PC-3 (cell line): ENCODE data around the gene NEGR1. TPM values are rescaled to one million over a fixed set of nuclear protein-coding genes. Genes with fewer than 3 reads are reported as not detected.

Source experiments
- ATAC-seq: fragments of 200-7000 bp; cut with Tn5 transposase; 2 replicates; pipeline ENCODE4 v1.9.1; 2020; ENCODE audit warnings: mild to moderate bottlenecking, moderate library complexity
- BruUV-seq: library from RNA; stranded (reverse); fragments of 400-500 nt; replicated peaks from 2 replicates; lab custom pipeline; 2021; lab: Mats Ljungman, UMichigan
- CTCF ChIA-PET: fragments of 300-600 bp; sonication (Branson Sonifier 250); formaldehyde crosslinking; loops from one replicate; lab custom pipeline; 2022; ENCODE audit warnings: antibody characterized with exemption; lab: Charles Lee
- POLR2A ChIA-PET: fragments of 300-600 bp; sonication (Branson Sonifier 250); formaldehyde crosslinking; loops from one replicate; lab custom pipeline; 2022; ENCODE audit warnings: antibody characterized with exemption; ENCODE audit not compliant: unreplicated experiment; lab: Charles Lee
- DNase-seq: peaks from one replicate; pipeline ENCODE4 v3.0.0-alpha.2; 2015
- H2AFZ ChIP-seq: fragments of 300-600 bp; sonication (generic); 2 replicates; pipeline ENCODE4 v1.6.0; 2016; ENCODE audit warnings: antibody characterized with exemption, low read length
- H3F3A ChIP-seq: fragments of 300-600 bp; sonication (generic); one replicate; pipeline ENCODE4 v1.6.0; 2017; ENCODE audit warnings: antibody characterized with exemption, low read length, control low read depth, mild to moderate bottlenecking; ENCODE audit not compliant: unreplicated experiment
- H3K27ac ChIP-seq: fragments of 300-600 bp; sonication (generic); 2 replicates; pipeline ENCODE4 v1.5.1; 2016; ENCODE audit warnings: mild to moderate bottlenecking, low read length
- H3K27me3 ChIP-seq: fragments of 300-600 bp; sonication (generic); 2 replicates; pipeline ENCODE4 v1.6.1; 2016; ENCODE audit warnings: low read length, mixed read lengths
- H3K36me3 ChIP-seq: fragments of 300-600 bp; sonication (generic); 2 replicates; pipeline ENCODE4 v1.6.1; 2016; ENCODE audit warnings: low read depth, mixed run types, low read length, mixed read lengths
- H3K4me1 ChIP-seq: fragments of 300-600 bp; sonication (generic); 2 replicates; pipeline ENCODE4 v1.5.1; 2016; ENCODE audit warnings: low read length; ENCODE audit not compliant: insufficient read depth
- H3K4me2 ChIP-seq: fragments of 300-600 bp; sonication (generic); 2 replicates; pipeline ENCODE4 v1.6.0; 2016; ENCODE audit warnings: low read length
- H3K4me3 ChIP-seq: fragments of 300-600 bp; sonication (generic); 2 replicates; pipeline ENCODE4 v1.5.1; 2016; ENCODE audit warnings: mild to moderate bottlenecking, low read length, mixed read lengths
- H3K79me2 ChIP-seq: fragments of 300-600 bp; sonication (generic); 2 replicates; pipeline ENCODE4 v1.6.1; 2017; ENCODE audit warnings: low read length, mixed read lengths
- H3K9ac ChIP-seq: fragments of 300-600 bp; sonication (generic); 2 replicates; pipeline ENCODE4 v1.6.0; 2016; ENCODE audit warnings: mild to moderate bottlenecking, low read length
- H3K9me2 ChIP-seq: fragments of 300-600 bp; sonication (generic); replicated peaks from 2 replicates; pipeline ENCODE4 v1.6.1; 2016; ENCODE audit warnings: mixed run types, low read length, mixed read lengths
- H3K9me3 ChIP-seq: fragments of 300-600 bp; sonication (generic); 2 replicates; pipeline ENCODE4 v1.6.1; 2016; ENCODE audit warnings: low read length, mixed read lengths
- H4K20me1 ChIP-seq: fragments of 300-600 bp; sonication (generic); 2 replicates; pipeline ENCODE4 v1.6.1; 2016; ENCODE audit warnings: low read length, mixed read lengths
- EZH2 ChIP-seq: fragments of 300-600 bp; sonication (generic); IDR thresholded peaks from one replicate; pipeline ENCODE4 v1.6.1; 2017; ENCODE audit warnings: antibody characterized with exemption, mild to moderate bottlenecking, low read length; ENCODE audit not compliant: unreplicated experiment
- EZH2phosphoT487 ChIP-seq: fragments of 300-600 bp; sonication (generic); IDR thresholded peaks from 2 replicates; pipeline ENCODE4 v1.6.1; 2018; ENCODE audit warnings: mild to moderate bottlenecking, antibody characterized with exemption, low read length, borderline replicate concordance
- intact Hi-C: fragments of 100-400 bp; cut with micrococcal nuclease; formaldehyde crosslinking; loops from 2 replicates; pipeline ENCODE4 v1.9.0; 2023
- total RNA-seq: library from RNA; depleted of rRNA; stranded (reverse); fragments of >200 nt; gene quantifications from 2 replicates; pipeline ENCODE4 v1.2.3, GENCODE V29; 2014
- TF ChIP-seq, protein P1 (sequence below): fragments of 300-600 bp; sonication (generic); conservative IDR thresholded peaks from 2 replicates; pipeline ENCODE4 v1.5.1; 2017; ENCODE audit warnings: antibody characterized with exemption, low read depth, mild to moderate bottlenecking, low read length

Gene NEGR1
- total RNA-seq, 1 experiment from 2014 or later = 3.4 TPM

DNA sequence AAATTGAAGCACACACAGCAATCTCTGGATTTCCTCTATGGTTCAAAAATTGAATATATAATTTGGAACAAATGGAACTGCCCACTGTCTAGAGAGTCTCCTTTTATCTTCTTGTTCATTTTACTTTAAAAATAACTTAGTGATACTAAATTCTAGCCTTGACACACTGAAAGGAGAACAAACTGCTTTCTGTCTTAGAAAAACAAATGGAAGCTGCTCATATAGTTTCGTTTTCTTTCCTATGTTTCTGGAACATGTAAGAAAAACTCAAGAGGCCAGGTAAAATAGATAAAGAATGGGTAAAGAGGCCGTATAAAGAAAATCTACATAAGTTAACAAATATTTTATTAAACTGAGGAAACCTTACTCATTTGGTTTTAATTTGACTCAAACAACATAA lies 332.7 kb downstream of the NEGR1 start:
- intact Hi-C loops = no loop called here

DNA sequence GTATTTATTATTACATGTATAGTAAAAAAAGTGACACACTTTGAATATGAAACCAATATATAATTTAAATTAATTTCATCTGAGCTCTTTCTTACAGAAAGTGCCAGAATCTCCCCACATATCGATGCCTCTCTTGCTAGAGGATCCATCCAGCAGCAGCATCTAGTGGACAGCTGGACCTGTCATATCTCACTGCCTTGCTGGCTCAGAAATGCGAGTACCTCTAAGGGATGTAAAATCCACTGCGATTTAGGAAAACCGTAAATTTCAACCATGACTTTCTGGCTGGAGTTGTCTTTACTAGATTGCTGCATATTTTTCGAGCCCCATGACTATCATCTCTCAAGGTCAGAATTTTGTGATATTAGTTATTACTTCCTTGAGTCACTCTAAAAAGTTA lies 333.8 kb downstream of the NEGR1 start:
- no peaks in the 10 kb centered on the region for H3K27me3 ChIP-seq
- ATAC-seq (no peak), DNase-seq (no peak)
- ChIA-PET POLR2A (no interaction called here), CTCF (no interaction called here)
- H3K4me2 ChIP-seq = no peak overlapping the region
- H2AFZ ChIP-seq = no peak overlapping the region
- H3K36me3 ChIP-seq = no peaks in the 10 kb centered on the region
- H3K9ac ChIP-seq = no peak overlapping the region
- no peaks in the 10 kb centered on the region for H4K20me1 ChIP-seq
- intact Hi-C loops = no loop called here
- H3F3A ChIP-seq = no peaks in the 10 kb centered on the region
- H3K9me2 ChIP-seq = no peaks in the 10 kb centered on the region
- no TSS peak for BruUV-seq
- no peak overlapping the region for H3K4me3 ChIP-seq
- H3K79me2 ChIP-seq = no peaks in the 10 kb centered on the region
- H3K4me1 ChIP-seq = no peaks in the 10 kb centered on the region
- H3K27ac ChIP-seq = no peak overlapping the region
- no peak for TF ChIP-seq EZH2
- TF ChIP-seq EZH2phosphoT487 = no peak
- TF ChIP-seq, protein P1, sequence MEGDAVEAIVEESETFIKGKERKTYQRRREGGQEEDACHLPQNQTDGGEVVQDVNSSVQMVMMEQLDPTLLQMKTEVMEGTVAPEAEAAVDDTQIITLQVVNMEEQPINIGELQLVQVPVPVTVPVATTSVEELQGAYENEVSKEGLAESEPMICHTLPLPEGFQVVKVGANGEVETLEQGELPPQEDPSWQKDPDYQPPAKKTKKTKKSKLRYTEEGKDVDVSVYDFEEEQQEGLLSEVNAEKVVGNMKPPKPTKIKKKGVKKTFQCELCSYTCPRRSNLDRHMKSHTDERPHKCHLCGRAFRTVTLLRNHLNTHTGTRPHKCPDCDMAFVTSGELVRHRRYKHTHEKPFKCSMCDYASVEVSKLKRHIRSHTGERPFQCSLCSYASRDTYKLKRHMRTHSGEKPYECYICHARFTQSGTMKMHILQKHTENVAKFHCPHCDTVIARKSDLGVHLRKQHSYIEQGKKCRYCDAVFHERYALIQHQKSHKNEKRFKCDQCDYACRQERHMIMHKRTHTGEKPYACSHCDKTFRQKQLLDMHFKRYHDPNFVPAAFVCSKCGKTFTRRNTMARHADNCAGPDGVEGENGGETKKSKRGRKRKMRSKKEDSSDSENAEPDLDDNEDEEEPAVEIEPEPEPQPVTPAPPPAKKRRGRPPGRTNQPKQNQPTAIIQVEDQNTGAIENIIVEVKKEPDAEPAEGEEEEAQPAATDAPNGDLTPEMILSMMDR = no peak
- no peaks in the 10 kb centered on the region for H3K9me3 ChIP-seq

More for the DNA sequence above, 332.7 kb downstream of the NEGR1 start:
- BruUV-seq = no TSS peak
- Histone ChIP-seq H3F3A (no peaks in the 10 kb centered on the region), H2AFZ (no peak overlapping the region), H3K4me1 (no peaks in the 10 kb centered on the region), H4K20me1 (no peaks in the 10 kb centered on the region), H3K4me2 (no peak overlapping the region), H3K9me2 (no peaks in the 10 kb centered on the region), H3K27me3 (no peaks in the 10 kb centered on the region), H3K9me3 (no peaks in the 10 kb centered on the region), H3K4me3 (no peak overlapping the region), H3K36me3 (no peaks in the 10 kb centered on the region), H3K27ac (no peak overlapping the region), H3K9ac (no peak overlapping the region), H3K79me2 (no peaks in the 10 kb centered on the region)
- TF ChIP-seq EZH2 (no peak), EZH2phosphoT487 (no peak)
- TF ChIP-seq, protein P1 = no peak
- ChIA-PET CTCF (no interaction called here), POLR2A (no interaction called here)
- DNase-seq = no peak
- no peak for ATAC-seq

DNA sequence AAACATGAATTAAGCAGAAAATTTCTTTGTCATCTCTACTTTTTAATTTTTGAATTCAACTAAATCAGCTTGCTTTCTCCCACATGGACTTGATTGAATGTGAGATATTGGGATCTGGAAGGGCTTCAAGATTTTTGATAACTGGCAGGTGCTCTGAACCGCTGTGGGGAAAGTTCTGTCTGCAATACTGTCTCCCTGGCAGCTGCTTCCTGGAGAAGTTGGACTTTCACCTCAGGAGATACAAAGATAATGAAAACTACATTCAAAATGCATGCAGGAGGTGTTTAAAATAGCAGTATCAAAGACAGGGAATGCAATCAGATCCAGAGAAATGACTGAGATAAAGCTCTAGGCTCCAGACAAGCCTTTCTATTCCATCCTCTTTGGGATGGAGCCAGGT lies 338.3 kb downstream of the NEGR1 start:
- TF ChIP-seq, protein P1 = no peak
- TF ChIP-seq EZH2phosphoT487 = no peak
- no peak for TF ChIP-seq EZH2
- H3K79me2 ChIP-seq = no peaks in the 10 kb centered on the region
- intact Hi-C loops = no loop called here
- H4K20me1 ChIP-seq = no peaks in the 10 kb centered on the region
- no peaks in the 10 kb centered on the region for H3K36me3 ChIP-seq
- no TSS peak for BruUV-seq
- H3K27ac ChIP-seq = no peak overlapping the region
- H3K4me3 ChIP-seq = no peak overlapping the region
- ChIA-PET POLR2A (no interaction called here), CTCF (no interaction called here)
- ATAC-seq = no peak
- H3K27me3 ChIP-seq = no peaks in the 10 kb centered on the region
- DNase-seq = no peak
- H2AFZ ChIP-seq = no peak overlapping the region
- H3K9me2 ChIP-seq = no peaks in the 10 kb centered on the region
- no peak overlapping the region for H3K9ac ChIP-seq
- no peaks in the 10 kb centered on the region for H3K9me3 ChIP-seq
- H3K4me1 ChIP-seq = no peaks in the 10 kb centered on the region
- H3F3A ChIP-seq = no peaks in the 10 kb centered on the region
- no peak overlapping the region for H3K4me2 ChIP-seq
